Ovary (tissue), 3 donors: ENCODE measurements around the gene REEP3.

Experiments used
- CTCF ChIP-seq, 3 donors: fragments of 450-650 bp in 2 of 3; fragments of 200-600 bp in 1 of 3; IDR thresholded peaks; one replicate each; pipeline versions ENCODE4 v1.5.1 to v1.8.0; 2016 to 2022; ENCODE audit warnings: antibody characterized with exemption in 3 of 3, mild to moderate bottlenecking in 1 of 3
- EP300 ChIP-seq: sonication (generic); formaldehyde crosslinking; IDR thresholded peaks from one replicate; pipeline ENCODE4 v1.6.1; 2017; ENCODE audit warnings: antibody characterized with exemption
- POLR2A ChIP-seq: fragments of 450-650 bp; IDR thresholded peaks from one replicate; pipeline ENCODE4 v1.6.1; 2017; ENCODE audit warnings: antibody characterized with exemption, mild to moderate bottlenecking, moderate library complexity
- donor health status: DM: no; HTN: no; CAD: no.

DNA sequence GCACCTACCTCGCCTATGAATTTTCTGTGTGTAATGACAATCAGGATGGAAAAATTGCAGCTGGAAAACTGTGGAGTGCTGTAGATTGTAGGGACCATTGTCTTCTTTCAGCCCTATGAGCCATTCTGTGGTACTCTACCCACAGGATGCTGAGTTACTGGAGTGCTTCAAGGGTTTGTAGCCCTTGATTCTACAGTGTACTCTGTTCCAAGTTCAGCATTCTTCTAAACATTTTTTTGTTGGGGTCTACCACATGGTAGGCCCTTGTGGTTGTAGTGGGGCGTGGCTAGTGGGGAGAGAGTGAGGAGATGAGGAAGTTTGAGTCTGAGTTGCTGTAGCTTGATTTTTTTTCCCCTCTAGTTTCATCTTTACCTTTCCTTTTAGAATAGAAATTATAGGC lies 33.5 kb downstream of the REEP3 start:
- TF ChIP-seq CTCF (IDR thresholded peaks at IDR 0.05) (no peak), POLR2A (no peak), EP300 (no peak)
